ENCODE results near the gene DCTN1. TPM values are rescaled to one million over a fixed set of nuclear protein-coding genes. Genes with fewer than 3 reads are reported as not detected.
A peak's percentile ranks its signal among the peaks of the same experiment; 100 is the strongest.

DCTN1 gene
- total and polyA plus RNA-seq, 3 experiments from 2014 or later, result 90.2 to 114 (median 113) TPM

DNA sequence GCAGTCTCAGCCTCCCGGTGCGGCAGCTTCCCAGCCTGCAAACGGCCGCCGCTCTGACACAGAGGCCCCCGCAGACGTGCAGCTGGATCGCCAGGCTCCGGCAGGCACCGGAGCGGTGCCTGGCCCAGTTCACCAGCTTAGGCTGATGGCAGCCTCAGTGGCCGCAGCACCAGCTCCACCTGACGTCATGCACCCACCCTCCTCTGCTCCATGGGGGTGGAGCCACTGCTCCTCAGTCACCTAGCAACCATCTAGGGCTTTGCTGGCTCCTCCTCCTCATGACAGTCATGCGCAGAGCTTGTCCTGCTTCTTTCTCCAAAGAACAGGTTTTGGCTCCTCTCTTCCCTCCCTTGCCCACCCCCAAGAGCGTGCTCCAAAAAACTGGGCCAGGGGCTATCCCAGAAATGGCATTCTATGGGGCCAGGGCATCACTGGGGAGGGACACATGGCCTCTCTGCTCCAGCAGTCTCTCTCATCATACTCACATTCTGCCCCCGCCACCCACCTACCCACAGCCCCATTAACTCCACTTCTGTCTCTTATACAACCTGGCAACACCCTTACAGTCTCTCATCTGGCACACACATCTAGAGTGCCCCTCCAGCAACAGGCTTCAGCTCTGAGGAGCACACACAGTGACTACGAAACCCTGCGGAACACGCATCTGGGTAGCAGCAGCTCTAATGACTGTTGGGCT, 5.5 kb downstream of the DCTN1 start:
- Mint-ChIP-seq H3K27me3 (peaks cover 0 to 1% of the 10 kb centered on the region in 2 donors), H3K36me3 (peaks cover 15 to 80% (median 25%) of the 10 kb centered on the region in 3 donors), H3K9me3 (no peaks in the 10 kb centered on the region), H3K4me3 (no peak overlapping the region), H3K4me1 (peaks cover 25 to 35% (median 26%) of the 10 kb centered on the region in 3 donors), H3K27ac (peak overlapping the region in 3 of 8 donors; percentile 58 to 78 (median 70))
- H3K27ac ChIP-seq (ENCODE audit: low read depth, low read length), result no peak overlapping the region
- no peaks in the 10 kb centered on the region for H3K9me3 ChIP-seq (ENCODE audit: low read length)
- no peak for DNase-seq
- ChIA-PET CTCF (interaction anchor here (0.9 kb wide), 1 partner anchor 18 kb away, joined by 3 read pairs; no protein-coding TSS in a partner anchor), POLR2A (no interaction called here)
- peaks cover 10% of the 10 kb centered on the region for H3K4me1 ChIP-seq (ENCODE audit: insufficient read depth, low read length)
- no peaks in the 10 kb centered on the region for H3K27me3 ChIP-seq (ENCODE audit: insufficient read depth, low read length, poor library complexity, severe bottlenecking)
- no peak overlapping the region for H3K4me3 ChIP-seq (ENCODE audit: low read length)
- H3K36me3 ChIP-seq (ENCODE audit: insufficient read depth, low read length), result peaks cover 26% of the 10 kb centered on the region

DNA sequence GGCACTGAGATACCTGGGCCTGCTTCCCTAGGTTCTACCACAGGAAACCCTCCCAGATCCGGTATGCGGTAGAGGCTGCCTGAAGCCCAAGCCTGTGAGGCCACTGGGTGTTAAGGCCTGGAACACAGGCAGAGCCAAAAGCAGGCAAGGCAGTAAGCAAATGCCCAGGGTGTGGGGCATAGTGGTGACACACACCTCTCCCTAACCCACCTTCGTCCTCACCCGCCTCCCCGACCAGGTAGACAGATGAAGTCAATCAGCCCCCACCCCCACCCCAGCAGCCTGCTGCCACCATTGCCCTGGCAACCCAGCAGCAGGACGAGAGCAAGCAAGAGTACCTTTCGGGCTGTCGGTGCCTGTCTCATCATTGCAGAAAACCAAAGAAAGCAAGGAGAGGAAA, 6.1 kb downstream of the DCTN1 start:
- Histone ChIP-seq H3K27me3 (ENCODE audit: insufficient read depth, low read length, poor library complexity, severe bottlenecking) (no peaks in the 10 kb centered on the region), H3K4me1 (ENCODE audit: insufficient read depth, low read length) (peaks cover 3% of the 10 kb centered on the region), H3K27ac (ENCODE audit: low read depth, low read length) (no peak overlapping the region), H3K9me3 (ENCODE audit: low read length) (no peaks in the 10 kb centered on the region), H3K36me3 (ENCODE audit: insufficient read depth, low read length) (peaks cover 29% of the 10 kb centered on the region), H3K4me3 (ENCODE audit: low read length) (no peak overlapping the region)
- POLR2A ChIA-PET, result no interaction called here
- Mint-ChIP-seq H3K4me3 (no peak overlapping the region), H3K4me1 (peaks cover 18 to 28% (median 22%) of the 10 kb centered on the region in 3 donors), H3K9me3 (no peaks in the 10 kb centered on the region), H3K27ac (peak overlapping the region in 4 of 8 donors; percentile 29 to 87 (median 46)), H3K27me3 (peaks cover 0 to 1% of the 10 kb centered on the region in 2 donors), H3K36me3 (peaks cover 15 to 86% (median 26%) of the 10 kb centered on the region in 3 donors)
- DNase-seq, result no peak
- CTCF ChIA-PET, result no interaction called here

DNA sequence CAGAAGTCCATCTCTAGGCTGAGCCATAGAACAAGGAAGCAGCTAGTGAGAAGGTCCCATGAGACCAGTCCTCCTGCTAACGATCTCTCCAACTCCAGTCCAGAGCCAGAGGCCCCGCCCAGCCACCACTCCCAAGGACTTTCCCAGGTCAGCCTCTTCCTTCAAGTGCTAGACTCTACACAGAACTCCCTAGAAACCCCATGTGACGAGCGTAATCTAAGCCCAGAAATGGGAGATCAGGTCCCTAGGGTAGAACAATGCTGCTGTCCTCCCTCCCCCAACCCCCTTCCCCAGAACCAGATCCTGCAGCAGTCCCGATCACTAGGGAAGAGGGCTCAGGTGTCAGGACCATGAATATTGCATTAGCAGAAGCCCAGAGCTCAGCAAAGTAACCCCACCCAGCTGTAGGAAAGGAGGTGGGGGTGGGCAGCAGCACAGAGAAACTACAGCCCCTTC, 6.9 kb downstream of the DCTN1 start:
- ChIA-PET CTCF (no interaction called here), POLR2A (interaction anchor here (0.5 kb wide), 1 partner anchor 98 kb away, joined by 3 read pairs; no protein-coding TSS in a partner anchor)
- peaks cover 0 to 1% of the 10 kb centered on the region in 2 donors for H3K27me3 Mint-ChIP-seq
- H3K36me3 Mint-ChIP-seq, result peaks cover 18 to 89% (median 28%) of the 10 kb centered on the region in 3 donors
- Histone ChIP-seq H3K4me1 (ENCODE audit: insufficient read depth, low read length) (no peaks in the 10 kb centered on the region), H3K27me3 (ENCODE audit: insufficient read depth, low read length, poor library complexity, severe bottlenecking) (no peaks in the 10 kb centered on the region), H3K4me3 (ENCODE audit: low read length) (no peak overlapping the region), H3K9me3 (ENCODE audit: low read length) (no peaks in the 10 kb centered on the region), H3K27ac (ENCODE audit: low read depth, low read length) (no peak overlapping the region), H3K36me3 (ENCODE audit: insufficient read depth, low read length) (peaks cover 36% of the 10 kb centered on the region)
- no peak overlapping the region for H3K4me3 Mint-ChIP-seq
- no peaks in the 10 kb centered on the region for H3K9me3 Mint-ChIP-seq
- peaks cover 13 to 22% (median 16%) of the 10 kb centered on the region in 3 donors for H3K4me1 Mint-ChIP-seq
- no peak overlapping the region for H3K27ac Mint-ChIP-seq
- no peak for DNase-seq

DNA sequence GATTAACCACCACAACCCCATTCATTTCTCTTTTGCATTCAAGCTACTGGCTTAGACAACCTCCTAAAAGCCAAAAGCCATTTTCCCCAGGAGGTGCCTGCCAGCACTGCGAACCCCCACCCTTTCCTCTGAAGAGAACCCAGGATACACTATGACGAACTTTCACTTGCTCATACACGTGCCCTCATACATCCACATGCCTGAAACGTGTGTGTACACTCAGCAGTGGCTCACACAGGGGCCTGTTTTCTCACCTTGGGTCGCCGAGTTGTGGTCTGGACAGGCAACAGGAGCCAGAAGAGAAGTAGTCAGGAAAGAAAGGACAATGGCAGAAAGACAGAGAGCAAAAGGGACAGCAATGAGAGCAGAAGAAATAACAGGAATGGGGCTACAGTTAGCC, 7.4 kb downstream of the DCTN1 start:
- Histone ChIP-seq H3K4me1 (ENCODE audit: insufficient read depth, low read length) (no peaks in the 10 kb centered on the region), H3K4me3 (ENCODE audit: low read length) (no peak overlapping the region), H3K9me3 (ENCODE audit: low read length) (no peaks in the 10 kb centered on the region), H3K27me3 (ENCODE audit: insufficient read depth, low read length, poor library complexity, severe bottlenecking) (no peaks in the 10 kb centered on the region), H3K27ac (ENCODE audit: low read depth, low read length) (no peak overlapping the region), H3K36me3 (ENCODE audit: insufficient read depth, low read length) (peaks cover 36% of the 10 kb centered on the region)
- no peak for DNase-seq
- ChIA-PET CTCF (no interaction called here), POLR2A (no interaction called here)
- Mint-ChIP-seq H3K36me3 (peaks cover 20 to 90% (median 31%) of the 10 kb centered on the region in 3 donors), H3K27ac (peak overlapping the region in 3 of 8 donors; percentile 1 to 38 (median 1)), H3K4me3 (no peak overlapping the region), H3K27me3 (peaks cover 0 to 1% of the 10 kb centered on the region in 2 donors), H3K9me3 (no peaks in the 10 kb centered on the region), H3K4me1 (peaks cover 9 to 18% (median 12%) of the 10 kb centered on the region in 3 donors)

DNA sequence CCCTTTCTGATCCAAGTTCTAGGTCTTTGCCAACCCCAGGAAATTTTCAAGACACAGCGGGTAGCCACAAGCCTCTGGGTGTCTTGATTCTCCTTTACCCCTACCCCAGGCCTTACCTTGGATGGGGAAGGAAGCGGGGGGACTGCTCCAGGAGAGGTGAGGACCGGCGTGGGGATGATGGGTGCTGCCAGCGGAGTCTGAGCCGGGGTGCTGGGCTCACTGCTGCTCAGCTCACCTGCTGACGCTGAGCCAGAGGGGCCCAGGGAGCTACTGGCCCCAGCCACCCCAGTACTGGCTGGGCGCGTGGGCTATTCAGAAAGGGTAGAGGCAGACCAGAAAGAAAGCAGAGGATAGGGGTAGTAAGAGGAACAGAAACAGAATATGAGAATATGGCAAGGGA, 8.7 kb downstream of the DCTN1 start:
- H3K27me3 ChIP-seq (ENCODE audit: insufficient read depth, low read length, poor library complexity, severe bottlenecking), result no peaks in the 10 kb centered on the region
- H3K4me1 Mint-ChIP-seq, result peaks cover 5 to 10% (median 6%) of the 10 kb centered on the region in 3 donors
- ChIA-PET CTCF (no interaction called here), POLR2A (interaction anchor here (0.5 kb wide), 1 partner anchor 20 kb away, joined by 5 read pairs; no protein-coding TSS in a partner anchor)
- H3K9me3 ChIP-seq (ENCODE audit: low read length), result no peaks in the 10 kb centered on the region
- H3K27ac Mint-ChIP-seq, result no peak overlapping the region
- no peaks in the 10 kb centered on the region for H3K9me3 Mint-ChIP-seq
- H3K4me3 ChIP-seq (ENCODE audit: low read length), result no peak overlapping the region
- no peak overlapping the region for H3K4me3 Mint-ChIP-seq
- DNase-seq, result no peak
- H3K36me3 ChIP-seq (ENCODE audit: insufficient read depth, low read length), result peaks cover 42% of the 10 kb centered on the region
- H3K36me3 Mint-ChIP-seq, result peaks cover 20 to 90% (median 37%) of the 10 kb centered on the region in 3 donors
- peaks cover 0 to 1% of the 10 kb centered on the region in 2 donors for H3K27me3 Mint-ChIP-seq
- H3K27ac ChIP-seq (ENCODE audit: low read depth, low read length), result no peak overlapping the region
- no peaks in the 10 kb centered on the region for H3K4me1 ChIP-seq (ENCODE audit: insufficient read depth, low read length)

DNA sequence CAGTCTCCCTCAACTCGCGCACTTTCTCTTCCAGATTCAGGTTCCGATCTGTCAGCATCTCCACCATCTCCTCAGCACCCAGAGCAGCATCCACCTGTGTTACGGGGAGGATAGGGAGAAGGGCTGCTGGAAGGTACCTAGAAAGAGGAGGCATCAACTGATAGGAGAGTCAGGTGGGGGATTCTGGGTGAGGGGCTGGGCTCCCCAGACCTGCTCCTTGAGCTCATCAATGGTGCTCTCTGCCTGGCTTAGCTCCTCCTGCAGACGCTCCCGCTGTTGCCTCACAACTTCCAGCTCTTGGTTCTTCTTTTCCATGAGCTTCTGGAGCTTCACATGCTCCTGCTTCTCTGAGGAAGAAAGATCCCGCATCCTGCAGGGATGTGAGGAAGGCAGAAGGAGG, 10.1 kb downstream of the DCTN1 start:
- Histone ChIP-seq H3K27me3 (ENCODE audit: insufficient read depth, low read length, poor library complexity, severe bottlenecking) (no peaks in the 10 kb centered on the region), H3K4me3 (ENCODE audit: low read length) (no peak overlapping the region), H3K9me3 (ENCODE audit: low read length) (no peaks in the 10 kb centered on the region), H3K36me3 (ENCODE audit: insufficient read depth, low read length) (peaks cover 51% of the 10 kb centered on the region), H3K27ac (ENCODE audit: low read depth, low read length) (no peak overlapping the region), H3K4me1 (ENCODE audit: insufficient read depth, low read length) (no peaks in the 10 kb centered on the region)
- DNase-seq, result no peak
- H3K4me3 Mint-ChIP-seq, result no peak overlapping the region
- peaks cover 13 to 90% (median 41%) of the 10 kb centered on the region in 3 donors for H3K36me3 Mint-ChIP-seq
- H3K9me3 Mint-ChIP-seq, result no peaks in the 10 kb centered on the region
- CTCF ChIA-PET, result interaction anchor here (1.2 to 1.9 kb wide), 2 partner anchors 35 to 120 kb away, joined by 5 to 6 read pairs; no protein-coding TSS in a partner anchor
- POLR2A ChIA-PET, result no interaction called here
- H3K27ac Mint-ChIP-seq, result no peak overlapping the region
- H3K4me1 Mint-ChIP-seq, result peaks cover 0 to 4% (median 1%) of the 10 kb centered on the region in 3 donors
- H3K27me3 Mint-ChIP-seq, result peaks cover 0 to 1% of the 10 kb centered on the region in 2 donors

DNA sequence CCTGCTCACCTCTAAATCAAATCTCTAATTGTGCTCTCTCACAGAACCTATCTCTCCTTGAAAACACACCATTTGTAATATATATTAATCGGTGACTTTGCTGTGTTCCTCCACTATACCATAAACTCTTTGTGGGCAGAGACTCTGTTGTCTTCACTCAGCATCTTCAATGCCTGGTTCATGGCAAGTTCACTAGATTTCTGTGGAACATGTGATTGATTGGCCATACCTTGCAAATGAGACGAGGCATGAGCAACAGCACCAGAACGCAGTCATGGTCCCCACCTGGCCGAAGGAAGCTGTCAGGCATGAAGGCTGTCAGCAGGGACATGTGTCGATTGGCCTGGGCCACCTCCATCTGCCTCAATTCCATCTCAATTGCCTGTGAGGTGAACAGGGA, 11.6 kb downstream of the DCTN1 start:
- H3K4me1 ChIP-seq (ENCODE audit: insufficient read depth, low read length), result no peaks in the 10 kb centered on the region
- Mint-ChIP-seq H3K27me3 (peaks cover 0 to 1% of the 10 kb centered on the region in 2 donors), H3K9me3 (no peaks in the 10 kb centered on the region), H3K4me3 (no peak overlapping the region), H3K36me3 (peaks cover 13 to 97% (median 47%) of the 10 kb centered on the region in 3 donors), H3K4me1 (no peaks in the 10 kb centered on the region), H3K27ac (peak overlapping the region in 1 of 8 donors; percentile 44)
- ChIA-PET POLR2A (no interaction called here), CTCF (no interaction called here)
- peaks cover 59% of the 10 kb centered on the region for H3K36me3 ChIP-seq (ENCODE audit: insufficient read depth, low read length)
- no peak overlapping the region for H3K4me3 ChIP-seq (ENCODE audit: low read length)
- no peaks in the 10 kb centered on the region for H3K9me3 ChIP-seq (ENCODE audit: low read length)
- no peak overlapping the region for H3K27ac ChIP-seq (ENCODE audit: low read depth, low read length)
- no peaks in the 10 kb centered on the region for H3K27me3 ChIP-seq (ENCODE audit: insufficient read depth, low read length, poor library complexity, severe bottlenecking)
- DNase-seq, result no peak

DNA sequence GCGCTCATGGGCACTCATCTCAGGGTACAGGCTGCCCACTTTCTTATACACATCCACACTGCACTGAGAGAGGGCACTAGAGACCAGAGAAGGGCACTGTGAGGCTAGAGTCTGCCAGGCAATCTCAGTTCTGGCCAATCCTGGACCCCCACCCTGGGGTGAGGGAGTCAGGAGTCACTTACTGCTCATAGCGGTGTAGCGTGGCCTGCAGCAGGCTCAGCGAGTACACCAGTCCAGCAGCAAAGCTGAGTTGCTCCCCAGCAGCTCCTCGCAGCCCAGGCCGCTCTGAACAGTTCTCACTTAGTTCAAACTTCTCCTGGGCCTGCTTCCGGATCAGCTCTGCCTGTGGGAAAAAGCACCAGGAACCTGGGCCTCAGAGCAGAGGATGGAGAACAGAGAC, 12.3 kb downstream of the DCTN1 start:
- H3K4me1 Mint-ChIP-seq, result no peaks in the 10 kb centered on the region
- peak overlapping the region in 2 of 8 donors; percentile 37 to 70 for H3K27ac Mint-ChIP-seq
- H3K4me3 Mint-ChIP-seq, result no peak overlapping the region
- Histone ChIP-seq H3K27me3 (ENCODE audit: insufficient read depth, low read length, poor library complexity, severe bottlenecking) (no peaks in the 10 kb centered on the region), H3K9me3 (ENCODE audit: low read length) (no peaks in the 10 kb centered on the region), H3K4me1 (ENCODE audit: insufficient read depth, low read length) (no peaks in the 10 kb centered on the region), H3K27ac (ENCODE audit: low read depth, low read length) (no peak overlapping the region), H3K4me3 (ENCODE audit: low read length) (no peak overlapping the region), H3K36me3 (ENCODE audit: insufficient read depth, low read length) (peaks cover 66% of the 10 kb centered on the region)
- CTCF ChIA-PET, result no interaction called here
- POLR2A ChIA-PET, result no interaction called here
- H3K36me3 Mint-ChIP-seq, result peaks cover 14 to 99% (median 48%) of the 10 kb centered on the region in 3 donors
- H3K9me3 Mint-ChIP-seq, result no peaks in the 10 kb centered on the region
- peaks cover 0 to 1% of the 10 kb centered on the region in 2 donors for H3K27me3 Mint-ChIP-seq
- no peak for DNase-seq
